ENCODE results near the gene POC5. TPM values are rescaled to one million over a fixed set of nuclear protein-coding genes. Genes with fewer than 3 reads are reported as not detected.

The POC5 gene
- total RNA-seq, 1 experiment from 2014 or later = 12.7 TPM

DNA sequence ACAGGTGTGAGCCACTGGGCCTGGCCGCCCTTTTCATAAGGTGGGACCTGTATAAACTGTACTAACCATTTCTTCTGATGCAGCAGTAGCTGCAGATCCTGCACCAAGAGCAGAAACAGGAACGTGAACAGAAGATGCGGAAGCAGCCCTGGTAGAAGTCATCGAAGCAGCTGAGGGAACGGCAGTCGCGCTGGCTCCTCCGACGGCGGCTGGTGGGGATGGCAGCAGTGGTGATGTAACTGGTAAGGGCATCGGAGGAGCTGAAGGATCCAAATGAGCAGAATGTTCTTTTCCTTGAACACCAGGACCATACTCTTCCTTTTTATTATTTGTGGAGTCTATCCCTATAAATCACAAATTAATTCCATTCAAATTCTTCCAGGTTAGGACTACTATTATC lies 32.1 kb downstream of the POC5 start:
- Mint-ChIP-seq H3K4me1 (ENCODE audit: low read depth, unreplicated experiment) (no peaks in the 10 kb centered on the region), H3K27me3 (ENCODE audit: insufficient read depth, unreplicated experiment) (no peaks in the 10 kb centered on the region), H3K27ac (ENCODE audit: unreplicated experiment) (no peak overlapping the region), H3K36me3 (ENCODE audit: insufficient read depth, unreplicated experiment) (peaks cover 16% of the 10 kb centered on the region), H3K9me3 (ENCODE audit: unreplicated experiment) (no peaks in the 10 kb centered on the region), H3K4me3 (ENCODE audit: unreplicated experiment) (no peak overlapping the region)
- POLR2A ChIA-PET = no interaction called here
- BruUV-seq (replicated peaks) = no TSS peak
- Histone ChIP-seq H3K36me3 (ENCODE audit: control insufficient read depth, insufficient read depth, low read length) (peaks cover 1% of the 10 kb centered on the region; the same call in 1 of the 2 replicates), H3K9me3 (no peaks in the 10 kb centered on the region), H3K27me3 (replicated peaks; ENCODE audit: control insufficient read depth, insufficient read depth, low read length) (no peaks in the 10 kb centered on the region), H3K4me1 (peaks cover 5% of the 10 kb centered on the region; the same call in 1 of the 2 replicates), H3K4me3 (ENCODE audit: low read depth, low read length) (no peak overlapping the region)
- intact Hi-C loops (cut with micrococcal nuclease; ENCODE audit: unreplicated experiment) = no loop called here
- DNase-seq = no peak
- TF ChIP-seq, protein P1, sequence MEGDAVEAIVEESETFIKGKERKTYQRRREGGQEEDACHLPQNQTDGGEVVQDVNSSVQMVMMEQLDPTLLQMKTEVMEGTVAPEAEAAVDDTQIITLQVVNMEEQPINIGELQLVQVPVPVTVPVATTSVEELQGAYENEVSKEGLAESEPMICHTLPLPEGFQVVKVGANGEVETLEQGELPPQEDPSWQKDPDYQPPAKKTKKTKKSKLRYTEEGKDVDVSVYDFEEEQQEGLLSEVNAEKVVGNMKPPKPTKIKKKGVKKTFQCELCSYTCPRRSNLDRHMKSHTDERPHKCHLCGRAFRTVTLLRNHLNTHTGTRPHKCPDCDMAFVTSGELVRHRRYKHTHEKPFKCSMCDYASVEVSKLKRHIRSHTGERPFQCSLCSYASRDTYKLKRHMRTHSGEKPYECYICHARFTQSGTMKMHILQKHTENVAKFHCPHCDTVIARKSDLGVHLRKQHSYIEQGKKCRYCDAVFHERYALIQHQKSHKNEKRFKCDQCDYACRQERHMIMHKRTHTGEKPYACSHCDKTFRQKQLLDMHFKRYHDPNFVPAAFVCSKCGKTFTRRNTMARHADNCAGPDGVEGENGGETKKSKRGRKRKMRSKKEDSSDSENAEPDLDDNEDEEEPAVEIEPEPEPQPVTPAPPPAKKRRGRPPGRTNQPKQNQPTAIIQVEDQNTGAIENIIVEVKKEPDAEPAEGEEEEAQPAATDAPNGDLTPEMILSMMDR (IDR thresholded peaks at IDR 0.05; ENCODE audit: insufficient read depth in 1 of 2, low read depth in 1 of 2, low read length in 1 of 2, severe bottlenecking in 1 of 2, unreplicated experiment in 1 of 2) = no peak
- CTCF ChIA-PET = no interaction called here

DNA sequence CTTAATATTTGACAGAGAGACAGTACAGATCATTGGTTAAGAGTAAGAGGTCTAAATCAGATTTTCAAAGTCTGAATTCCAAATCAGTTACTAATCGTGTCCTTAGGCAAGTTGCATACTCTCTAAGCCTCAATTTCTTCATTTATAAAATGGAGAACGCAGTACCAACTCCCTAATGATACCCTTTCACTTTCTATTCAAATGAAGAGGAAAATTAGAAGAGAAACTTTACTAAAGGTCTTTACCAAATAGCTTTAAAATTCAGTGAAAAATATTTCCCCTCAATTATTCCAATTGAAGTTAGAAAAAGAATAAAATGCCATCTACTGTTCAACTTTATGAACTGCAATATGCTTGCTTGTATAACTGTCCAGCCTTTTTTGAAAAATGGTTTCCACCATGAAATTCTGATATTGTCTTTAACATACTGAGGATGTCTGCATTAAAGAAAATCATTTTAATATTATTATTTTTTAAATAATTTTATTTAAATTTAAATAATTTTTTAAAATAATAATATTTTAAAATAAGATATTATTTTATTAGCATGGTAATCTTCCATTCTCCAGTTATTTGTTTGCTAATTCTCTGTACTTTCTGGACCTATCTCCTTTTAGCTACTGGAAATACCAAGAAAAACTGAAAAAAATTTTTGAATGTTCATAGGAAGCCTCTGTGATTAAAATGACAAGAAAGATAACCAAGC lies 36.0 kb downstream of the POC5 start:
- no peaks in the 10 kb centered on the region for H3K4me1 Mint-ChIP-seq (ENCODE audit: low read depth, unreplicated experiment)
- Histone ChIP-seq H3K4me3 (ENCODE audit: low read depth, low read length) (no peak overlapping the region), H3K27me3 (replicated peaks; ENCODE audit: control insufficient read depth, insufficient read depth, low read length) (no peaks in the 10 kb centered on the region), H3K9me3 (no peaks in the 10 kb centered on the region), H3K36me3 (ENCODE audit: control insufficient read depth, insufficient read depth, low read length) (peaks cover 1% of the 10 kb centered on the region; the same call in 1 of the 2 replicates), H3K4me1 (peaks cover 5% of the 10 kb centered on the region; the same call in 1 of the 2 replicates)
- no peaks in the 10 kb centered on the region for H3K27me3 Mint-ChIP-seq (ENCODE audit: insufficient read depth, unreplicated experiment)
- POLR2A ChIA-PET = interaction anchor here (0.8 kb wide), 1 partner anchor 12 kb away, joined by 4 read pairs; no protein-coding TSS in a partner anchor
- DNase-seq = no peak
- H3K27ac Mint-ChIP-seq (ENCODE audit: unreplicated experiment) = no peak overlapping the region
- H3K36me3 Mint-ChIP-seq (ENCODE audit: insufficient read depth, unreplicated experiment) = peaks cover 11% of the 10 kb centered on the region
- intact Hi-C loops (cut with micrococcal nuclease; ENCODE audit: unreplicated experiment) = loop anchor here (1.0 to 5.0 kb wide), 3 partner anchors 97 to 314 kb away; partner anchors contain the start of genes CERT1 and POLK
- TF ChIP-seq, protein P1 (IDR thresholded peaks at IDR 0.05; ENCODE audit: insufficient read depth in 1 of 2, low read depth in 1 of 2, low read length in 1 of 2, severe bottlenecking in 1 of 2, unreplicated experiment in 1 of 2) = peak; percentile 56 to 85
- H3K4me3 Mint-ChIP-seq (ENCODE audit: unreplicated experiment) = no peak overlapping the region
- no TSS peak for BruUV-seq (replicated peaks)
- H3K9me3 Mint-ChIP-seq (ENCODE audit: unreplicated experiment) = no peaks in the 10 kb centered on the region
- CTCF ChIA-PET = interaction anchor here (0.7 to 0.9 kb wide), 3 partner anchors 64 to 344 kb away, joined by 3 to 4 read pairs (median 3); partner anchors contain the start of genes HMGCR and POLK

DNA sequence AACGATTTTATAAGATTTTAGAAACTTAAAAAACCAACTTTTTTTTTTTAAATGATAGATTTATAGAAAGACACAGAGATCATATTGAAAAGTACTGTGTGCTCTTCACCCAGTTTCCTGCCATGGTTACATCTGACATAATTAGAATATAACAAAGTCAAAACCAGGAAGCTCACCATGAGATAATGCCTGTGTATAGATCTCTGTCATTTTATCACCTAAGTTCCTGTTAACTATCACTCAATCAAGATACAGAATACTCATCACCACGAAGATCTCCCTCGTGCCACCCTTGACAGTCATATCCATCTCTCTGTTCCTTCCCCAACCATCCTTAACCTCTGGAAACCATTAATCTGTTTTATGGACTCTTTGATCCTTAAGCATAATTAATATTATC lies 39.1 kb downstream of the POC5 start:
- Mint-ChIP-seq H3K9me3 (ENCODE audit: unreplicated experiment) (no peaks in the 10 kb centered on the region), H3K27me3 (ENCODE audit: insufficient read depth, unreplicated experiment) (no peaks in the 10 kb centered on the region), H3K27ac (ENCODE audit: unreplicated experiment) (no peak overlapping the region), H3K4me3 (ENCODE audit: unreplicated experiment) (no peak overlapping the region), H3K36me3 (ENCODE audit: insufficient read depth, unreplicated experiment) (no peaks in the 10 kb centered on the region), H3K4me1 (ENCODE audit: low read depth, unreplicated experiment) (no peaks in the 10 kb centered on the region)
- Histone ChIP-seq H3K4me3 (ENCODE audit: low read depth, low read length) (no peak overlapping the region), H3K27me3 (replicated peaks; ENCODE audit: control insufficient read depth, insufficient read depth, low read length) (no peaks in the 10 kb centered on the region), H3K4me1 (peaks cover 5% of the 10 kb centered on the region; the same call in 1 of the 2 replicates), H3K9me3 (no peaks in the 10 kb centered on the region), H3K36me3 (ENCODE audit: control insufficient read depth, insufficient read depth, low read length) (no peaks in the 10 kb centered on the region; the same call in 1 of the 2 replicates)
- intact Hi-C loops (cut with micrococcal nuclease; ENCODE audit: unreplicated experiment) = no loop called here
- DNase-seq = no peak
- TF ChIP-seq, protein P1 (IDR thresholded peaks at IDR 0.05; ENCODE audit: insufficient read depth in 1 of 2, low read depth in 1 of 2, low read length in 1 of 2, severe bottlenecking in 1 of 2, unreplicated experiment in 1 of 2) = no peak
- BruUV-seq (replicated peaks) = no TSS peak
- ChIA-PET POLR2A (no interaction called here), CTCF (no interaction called here)

Data from Caco-2 (cell line).